H1 (cell line): Measurements from ENCODE around the gene TAF10. TPM values are rescaled to one million over a fixed set of nuclear protein-coding genes. Genes with fewer than 3 reads are reported as not detected.

ENCODE experiments used
- BCL11A ChIP-seq, 2 experiments: IDR thresholded peaks; one replicate each; pipeline ENCODE4 v1.6.1; 2011; ENCODE audit warnings: low read depth in 2 of 2, low read length in 2 of 2, mild to moderate bottlenecking in 2 of 2
- BRCA1 ChIP-seq: IDR thresholded peaks from 2 replicates; pipeline ENCODE4 v1.6.1; 2012; ENCODE audit warnings: low read depth, low read length, improper control_type of control experiment
- JUN ChIP-seq: IDR thresholded peaks from 2 replicates; pipeline ENCODE4 v1.6.1; 2011; ENCODE audit warnings: low read depth, mild to moderate bottlenecking, improper control_type of control experiment, low read length
- TAF1 ChIP-seq: IDR thresholded peaks from 2 replicates; pipeline ENCODE4 v1.6.1; 2011; ENCODE audit warnings: mild to moderate bottlenecking, low read depth, low read length
- polyA plus RNA-seq, 7 experiments: library from polyadenylated mRNA; depleted of rRNA in 3 of 7; stranded (reverse) in 5 of 7; unstranded in 2 of 7; fragments of >200 nt in 5 of 7; fragments of 200-250 nt in 2 of 7; gene quantifications; 1 replicate in 5 of 7; 2 replicates in 1 of 7; 4 replicates in 1 of 7; pipeline versions ENCODE4 v1.2.1 to v1.2.3, GENCODE V29; 2011 to 2013; ENCODE audit warnings: missing spikeins in 2 of 7, mixed read lengths in 2 of 7
- total RNA-seq: library from RNA; stranded (reverse); fragmentation: NEBNext Ultra II Directional; extraction: Animal tissue kit (Norgen Biotek cat#: 25700); gene quantifications from 2 replicates; pipeline ENCODE4 v1.2.1, GENCODE V29; 2021

Gene TAF10
- total and polyA plus RNA-seq, 2 of the 8 experiments (the other 6 are each of a cell fraction or from before 2014, with no cell fraction given) = 128 to 213 TPM

GRCh38 chr11:6640036-6640984 is 28.3 kb upstream of the TAF10 start (continued):
- TF ChIP-seq BRCA1 (no peak), JUN (no peak), TAF1 (no peak), BCL11A (IDR thresholded peaks at IDR 0.05; ENCODE audit: low read depth in 2 of 2, low read length in 2 of 2) (no peak)
